Activated CD8-positive, alpha-beta memory T cell treated with anti-CD3 and anti-CD28 coated beads, Interleukin-2, amount 50 U/mL, for 1 hour (primary cell): Measurements from ENCODE around the gene GNG3.
"Not testable (repeated sequence)": the region's sequence is repeated elsewhere in the genome, so short reads cannot be mapped to it uniquely, and the experiment has no call there.

Experiments
- DNase-seq: peaks from one replicate; pipeline ENCODE4 v3.0.0-alpha.2; 2020; ENCODE audit errors: extremely low read depth

The GNG3 gene

GRCh38 chr11:62707277-62707861 is at the start of gene GNG3, which contains the start of gene BSCL2:
TSS of gene GNG3 (plus strand) at chr11:62707676. CDS start at chr11:62708296, 620 bp downstream.
TSS of gene BSCL2 (minus strand) at chr11:62707424. CDS start at chr11:62707195, 229 bp downstream.
- no peak for DNase-seq

GRCh38 chr11:62664405-62665074 is 42.9 kb upstream of the GNG3 start:
- no peak for DNase-seq

- DNase-seq: peak; percentile 87
These were observed 42.3 kb upstream of the GNG3 start, which contains the start of the genes C11orf98 and CSKMT for GRCh38 chr11:62665075-62665598. TSS of gene C11orf98 (minus strand) at chr11:62665210. CDS start at chr11:62665169, 41 bp downstream. TSS of gene CSKMT (plus strand) at chr11:62665312. CDS start at chr11:62665880, 568 bp downstream.

- no peak for DNase-seq
These were observed 41.7 kb upstream of the GNG3 start for GRCh38 chr11:62665599-62666258.

- no peak for DNase-seq
These were observed 41.1 kb upstream of the GNG3 start for GRCh38 chr11:62666259-62666926.

- no peak for DNase-seq
These were observed 40.0 kb upstream of the GNG3 start for GRCh38 chr11:62667460-62667859.

- DNase-seq: no peak
These were observed 37.9 kb upstream of the GNG3 start for GRCh38 chr11:62669420-62670161.

GRCh38 chr11:62671236-62671607 is 36.3 kb upstream of the GNG3 start:
- no peak for DNase-seq

- no peak for DNase-seq
These were observed 35.7 kb upstream of the GNG3 start, which contains the start of the genes LBHD1 and UQCC3 for GRCh38 chr11:62671608-62672389. TSS of gene LBHD1 (minus strand) at chr11:62672267. CDS start at chr11:62670031, 2,236 bp downstream. TSS of gene UQCC3 (plus strand) at chr11:62671673. CDS start at chr11:62671746, 73 bp downstream.

- no peak for DNase-seq
These were observed 34.3 kb upstream of the GNG3 start for GRCh38 chr11:62673196-62673525.

GRCh38 chr11:62675415-62675814 is 32.1 kb upstream of the GNG3 start:
- DNase-seq: not testable (repeated sequence)

GRCh38 chr11:62676698-62677097 is 30.8 kb upstream of the GNG3 start:
- DNase-seq: no peak

GRCh38 chr11:62677156-62677555 is 30.3 kb upstream of the GNG3 start:
- no peak for DNase-seq

- DNase-seq: no peak
These were observed 29.8 kb upstream of the GNG3 start for GRCh38 chr11:62677714-62678113.

GRCh38 chr11:62678433-62678769 is 29.1 kb upstream of the GNG3 start:
- no peak for DNase-seq

- DNase-seq: peak; percentile 50
These were observed 28.4 kb upstream of the GNG3 start, which contains the start of gene UBXN1 for GRCh38 chr11:62678770-62679696. TSS of gene UBXN1 (minus strand) at chr11:62679073. CDS start at chr11:62678923, 150 bp downstream.

GRCh38 chr11:62680825-62681240 is 26.6 kb upstream of the GNG3 start:
- DNase-seq: no peak

- no peak for DNase-seq
These were observed 25.0 kb upstream of the GNG3 start for GRCh38 chr11:62682518-62682917.
